Subcutaneous adipose tissue (tissue), 4 donors: Measurements from ENCODE around the gene KLRC2. TPM values are rescaled to one million over a fixed set of nuclear protein-coding genes. Genes with fewer than 3 reads are reported as not detected.

Source experiments
- CTCF ChIP-seq: fragments of 450-650 bp; IDR thresholded peaks from one replicate; pipeline ENCODE4 v1.5.1; 2016; ENCODE audit warnings: low read depth, mild to moderate bottlenecking, control low read depth, antibody characterized with exemption, moderate library complexity
- total RNA-seq, 4 donors: library from RNA; depleted of rRNA; stranded (reverse); fragments of >200 nt; gene quantifications; one replicate each; pipeline ENCODE4 v1.1.0, GENCODE V29; 2016

KLRC2 gene
- total RNA-seq, 4 donors from 2014 or later: 0.66 TPM; not detected in 3

- TF ChIP-seq CTCF: no peak
Measured at GRCh38 chr12:10400829-10401228, 35.0 kb downstream of the KLRC2 start.

GRCh38 chr12:10398168-10398567 lies 37.6 kb downstream of the KLRC2 start:
- TF ChIP-seq CTCF: no peak

- TF ChIP-seq CTCF: no peak
Measured at GRCh38 chr12:10397296-10397695, 38.5 kb downstream of the KLRC2 start.

- TF ChIP-seq CTCF: no peak
Measured at GRCh38 chr12:10395390-10395998, 40.3 kb downstream of the KLRC2 start.

- no peak for TF ChIP-seq CTCF
Measured at GRCh38 chr12:10393291-10393690, 42.5 kb downstream of the KLRC2 start.

- TF ChIP-seq CTCF: no peak
Measured at GRCh38 chr12:10392394-10392930, 43.3 kb downstream of the KLRC2 start.

GRCh38 chr12:10389904-10390303 lies 45.9 kb downstream of the KLRC2 start, which contains the start of gene KLRK1:
TSS of gene KLRK1 (minus strand) at chr12:10390041. CDS start at chr12:10388810, 1,231 bp downstream.
- TF ChIP-seq CTCF: no peak
